GM23338 (cell line): ENCODE measurements around the gene HCFC2.

Experiments used
- CREB1 ChIP-seq: fragments of 250-450 bp; sonication (Bioruptor Pico); IDR thresholded peaks from 2 replicates; pipeline ENCODE4 v1.5.0; 2020; ENCODE audit warnings: low read depth, mild to moderate bottlenecking, moderate library complexity
- CTCF ChIP-seq, 2 experiments: fragments of 200-600 bp in 1 of 2; sonication (generic) in 1 of 2; conservative IDR thresholded peaks; 2 replicates each; pipeline versions ENCODE4 v1.5.1 to v1.6.1; 2016 to 2017; ENCODE audit warnings: antibody characterized with exemption in 2 of 2, low read depth in 2 of 2, mild to moderate bottlenecking in 2 of 2, moderate library complexity in 1 of 2
- EZH2 ChIP-seq: fragments of 200-600 bp; sonication (generic); IDR thresholded peaks from one replicate; pipeline ENCODE4 v1.8.0; 2017; ENCODE audit warnings: antibody characterized with exemption, mild to moderate bottlenecking, low read depth; ENCODE audit not compliant: unreplicated experiment
- EZH2phosphoT487 ChIP-seq: fragments of 200-600 bp; sonication (generic); IDR thresholded peaks from one replicate; pipeline ENCODE4 v1.8.1; 2018; ENCODE audit warnings: antibody characterized with exemption; ENCODE audit not compliant: unreplicated experiment
- JUNB ChIP-seq: IDR thresholded peaks from one replicate; pipeline ENCODE4 v1.6.1; 2016; ENCODE audit warnings: antibody characterized with exemption; ENCODE audit not compliant: unreplicated experiment
- NANOG ChIP-seq: IDR thresholded peaks from 2 replicates; pipeline ENCODE4 v1.6.1; 2016; ENCODE audit warnings: antibody characterized with exemption, borderline replicate concordance
- POLR2AphosphoS5 ChIP-seq: IDR thresholded peaks from 2 replicates; pipeline ENCODE4 v1.6.1; 2016; ENCODE audit warnings: antibody characterized with exemption, low read depth
- REST ChIP-seq: IDR thresholded peaks from one replicate; pipeline ENCODE4 v1.6.1; 2018; ENCODE audit warnings: antibody characterized with exemption; ENCODE audit not compliant: unreplicated experiment
- STAT1 ChIP-seq: IDR thresholded peaks from one replicate; pipeline ENCODE4 v1.6.1; 2016; ENCODE audit warnings: antibody characterized with exemption; ENCODE audit not compliant: unreplicated experiment
- ZNF114 ChIP-seq: fragments of 250-450 bp; sonication (Bioruptor Pico); IDR thresholded peaks from 2 replicates; pipeline ENCODE4 v1.5.0; 2020; ENCODE audit warnings: mild to moderate bottlenecking, moderate library complexity

GRCh38 chr12:104115587-104115975, 51.2 kb downstream of the HCFC2 start:
- TF ChIP-seq POLR2AphosphoS5 (no peak), CTCF (conservative IDR thresholded peaks at IDR 0.05; ENCODE audit: low read depth in 2 of 2) (no peak), REST (no peak), EZH2 (no peak), CREB1 (no peak), NANOG (no peak), EZH2phosphoT487 (no peak), JUNB (no peak), ZNF114 (CRISPR knock-in tag) (no peak), STAT1 (no peak)
